Spleen (tissue), 11 donors: ENCODE measurements around the gene SEMA6D. TPM values are rescaled to one million over a fixed set of nuclear protein-coding genes. Genes with fewer than 3 reads are reported as not detected.

Source experiments
- DNase-seq: peaks from one replicate; pipeline ENCODE4 v3.0.0-alpha.2; 2020
- H3K27ac ChIP-seq, 8 donors: fragments of 200-600 bp; sonication (generic) in 7 of 8; 1 replicate in 4 of 8; 2 replicates in 4 of 8; pipeline versions ENCODE4 v1.5.0 to v1.8.0; 2016 to 2021; ENCODE audit warnings: inconsistent platforms in 4 of 8, mild to moderate bottlenecking in 4 of 8, moderate library complexity in 1 of 8
- H3K27me3 ChIP-seq, 7 donors: fragments of 200-600 bp; sonication (generic) in 6 of 7; replicated peaks in 1 of 7; 1 replicate in 4 of 7; 2 replicates in 3 of 7; pipeline versions ENCODE4 v1.5.0 to v1.8.0; 2016 to 2021; ENCODE audit warnings: inconsistent platforms in 3 of 7, mild to moderate bottlenecking in 1 of 7
- H3K36me3 ChIP-seq, 6 donors: fragments of 200-600 bp; sonication (generic) in 5 of 6; 1 replicate in 4 of 6; 2 replicates in 2 of 6; pipeline versions ENCODE4 v1.5.0 to v1.8.0; 2016 to 2021; ENCODE audit warnings: inconsistent platforms in 2 of 6
- H3K4me1 ChIP-seq, 6 donors: fragments of 200-600 bp; sonication (generic) in 5 of 6; 1 replicate in 3 of 6; 2 replicates in 3 of 6; pipeline versions ENCODE4 v1.5.0 to v1.8.0; 2016 to 2021; ENCODE audit warnings: inconsistent platforms in 3 of 6
- H3K4me3 ChIP-seq, 8 donors: fragments of 200-600 bp; sonication (generic) in 7 of 8; 1 replicate in 4 of 8; 2 replicates in 4 of 8; pipeline versions ENCODE4 v1.5.0 to v1.8.0; 2016 to 2021; ENCODE audit warnings: inconsistent platforms in 4 of 8, mild to moderate bottlenecking in 4 of 8, moderate library complexity in 2 of 8
- H3K9me3 ChIP-seq, 8 donors: fragments of 200-600 bp; sonication (generic) in 7 of 8; 1 replicate in 4 of 8; 2 replicates in 4 of 8; pipeline versions ENCODE4 v1.5.0 to v1.8.0; 2016 to 2021; ENCODE audit warnings: inconsistent platforms in 4 of 8
- POLR2A ChIP-seq, 3 donors: fragments of 450-650 bp; IDR thresholded peaks; one replicate each; pipeline ENCODE4 v1.5.1; 2017; ENCODE audit warnings: antibody characterized with exemption in 3 of 3, mild to moderate bottlenecking in 1 of 3
- POLR2AphosphoS5 ChIP-seq, 3 donors: sonication (generic); formaldehyde crosslinking; IDR thresholded peaks; one replicate each; pipeline ENCODE4 v1.5.1; 2017; ENCODE audit warnings: antibody characterized with exemption in 3 of 3
- WGBS, 5 donors: extraction: QIAGEN DNeasy Blood & Tissue Kit in 3 of 5; methylation state at CpG; one replicate each; pipeline versions ENCODE4 v1.1.5 to v1.1.7; 2013 to 2018; 5-methylcytosine and 5-hydroxymethylcytosine counted together
- intact Hi-C: fragments of 100-400 bp; cut with DNase I; formaldehyde crosslinking; loops from one replicate; pipeline ENCODE4 v1.15.0; 2023; ENCODE audit warnings: low total_unique reads
- polyA plus RNA-seq, 3 donors: library from polyadenylated mRNA; stranded (reverse); fragments of 200-250 nt; gene quantifications; one replicate each; pipeline ENCODE4 v1.2.1, GENCODE V29; 2013
- total RNA-seq, 7 donors: library from RNA; depleted of rRNA in 3 of 7; stranded (reverse); fragments of >200 nt in 3 of 7; fragmentation: NEBNext Ultra II Directional in 4 of 7; extraction: Animal tissue kit (Norgen Biotek cat#: 25700) in 4 of 7; gene quantifications; one replicate each; pipeline versions ENCODE4 v1.1.0 to v1.2.1, GENCODE V29; 2016 to 2021
- TF ChIP-seq, protein P1 (sequence below), 11 experiments: fragments of 200-600 bp in 7 of 11; fragments of 450-650 bp in 4 of 11; sonication (generic) in 4 of 11; IDR thresholded peaks in 8 of 11; conservative IDR thresholded peaks in 3 of 11; 1 replicate in 7 of 11; 2 replicates in 4 of 11; pipeline versions ENCODE4 v1.4.0 to v1.8.0; 2016 to 2021; ENCODE audit warnings: antibody characterized with exemption in 11 of 11, inconsistent platforms in 4 of 11, mild to moderate bottlenecking in 1 of 11
- donor health status: healthy with polysubstance abuse.
- donor health status: DM: no; HTN: no; CAD: no; lungs with moderate emphysema.
- donor health status: DM: no; HTN: no; CAD: no.
- donor health status: Bipolar disorder and iron deficiency.
- donor health status: healthy.
- donor health status: DM: no; HTN: no; CAD: no.
- donor health status: DM: yes; HTN: yes; CAD: no.

SEMA6D gene
- total and polyA plus RNA-seq, 10 donors, result 0.52 to 6.5 (median 2.3) TPM

DNA sequence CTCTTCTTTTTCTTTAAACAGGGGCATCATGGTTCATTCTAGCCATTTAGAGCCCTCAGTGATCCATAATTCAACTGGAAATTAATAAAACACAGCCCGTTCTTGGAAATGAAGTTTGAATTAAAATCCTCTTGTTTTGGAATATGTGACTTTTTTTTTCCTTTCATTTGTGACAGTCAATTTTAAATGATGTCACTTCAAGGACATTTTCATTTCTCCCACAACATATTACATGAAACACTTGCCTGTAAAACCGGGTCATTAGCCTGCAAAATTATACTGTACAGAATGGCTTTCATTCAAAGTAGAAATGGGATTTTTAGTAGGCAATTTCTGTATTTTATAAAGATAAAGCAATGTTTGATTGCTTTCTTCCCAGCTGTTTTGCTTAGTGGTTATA, 789 bp upstream of the SEMA6D start:
- Histone ChIP-seq H3K4me3 (peak overlapping the region in 5 of 8 donors; percentile 27 to 74 (median 58)), H3K4me1 (peaks cover 0 to 33% (median 13%) of the 10 kb centered on the region in 6 donors), H3K27me3 (peaks cover 0 to 70% (median 15%) of the 10 kb centered on the region in 7 donors), H3K27ac (peak overlapping the region in 3 of 8 donors; percentile 63 to 79 (median 76)), H3K36me3 (no peaks in the 10 kb centered on the region), H3K9me3 (no peaks in the 10 kb centered on the region)
- DNase-seq, result no peak
- intact Hi-C loops, result loop anchor here (10.0 kb wide), 1 partner anchor 268 kb away; no protein-coding TSS in a partner anchor
- WGBS, 5 donors, result 22 to 43% (median 24%) methylated on average over 2 of the region's 2 CpGs
- TF ChIP-seq, protein P1, sequence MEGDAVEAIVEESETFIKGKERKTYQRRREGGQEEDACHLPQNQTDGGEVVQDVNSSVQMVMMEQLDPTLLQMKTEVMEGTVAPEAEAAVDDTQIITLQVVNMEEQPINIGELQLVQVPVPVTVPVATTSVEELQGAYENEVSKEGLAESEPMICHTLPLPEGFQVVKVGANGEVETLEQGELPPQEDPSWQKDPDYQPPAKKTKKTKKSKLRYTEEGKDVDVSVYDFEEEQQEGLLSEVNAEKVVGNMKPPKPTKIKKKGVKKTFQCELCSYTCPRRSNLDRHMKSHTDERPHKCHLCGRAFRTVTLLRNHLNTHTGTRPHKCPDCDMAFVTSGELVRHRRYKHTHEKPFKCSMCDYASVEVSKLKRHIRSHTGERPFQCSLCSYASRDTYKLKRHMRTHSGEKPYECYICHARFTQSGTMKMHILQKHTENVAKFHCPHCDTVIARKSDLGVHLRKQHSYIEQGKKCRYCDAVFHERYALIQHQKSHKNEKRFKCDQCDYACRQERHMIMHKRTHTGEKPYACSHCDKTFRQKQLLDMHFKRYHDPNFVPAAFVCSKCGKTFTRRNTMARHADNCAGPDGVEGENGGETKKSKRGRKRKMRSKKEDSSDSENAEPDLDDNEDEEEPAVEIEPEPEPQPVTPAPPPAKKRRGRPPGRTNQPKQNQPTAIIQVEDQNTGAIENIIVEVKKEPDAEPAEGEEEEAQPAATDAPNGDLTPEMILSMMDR (IDR thresholded peaks at IDR 0.05 in 8 of 11, conservative IDR thresholded peaks at IDR 0.05 in 3 of 11), result no peak
- no peak for TF ChIP-seq POLR2A (IDR thresholded peaks at IDR 0.05)
- TF ChIP-seq POLR2AphosphoS5 (IDR thresholded peaks at IDR 0.05), result no peak

DNA sequence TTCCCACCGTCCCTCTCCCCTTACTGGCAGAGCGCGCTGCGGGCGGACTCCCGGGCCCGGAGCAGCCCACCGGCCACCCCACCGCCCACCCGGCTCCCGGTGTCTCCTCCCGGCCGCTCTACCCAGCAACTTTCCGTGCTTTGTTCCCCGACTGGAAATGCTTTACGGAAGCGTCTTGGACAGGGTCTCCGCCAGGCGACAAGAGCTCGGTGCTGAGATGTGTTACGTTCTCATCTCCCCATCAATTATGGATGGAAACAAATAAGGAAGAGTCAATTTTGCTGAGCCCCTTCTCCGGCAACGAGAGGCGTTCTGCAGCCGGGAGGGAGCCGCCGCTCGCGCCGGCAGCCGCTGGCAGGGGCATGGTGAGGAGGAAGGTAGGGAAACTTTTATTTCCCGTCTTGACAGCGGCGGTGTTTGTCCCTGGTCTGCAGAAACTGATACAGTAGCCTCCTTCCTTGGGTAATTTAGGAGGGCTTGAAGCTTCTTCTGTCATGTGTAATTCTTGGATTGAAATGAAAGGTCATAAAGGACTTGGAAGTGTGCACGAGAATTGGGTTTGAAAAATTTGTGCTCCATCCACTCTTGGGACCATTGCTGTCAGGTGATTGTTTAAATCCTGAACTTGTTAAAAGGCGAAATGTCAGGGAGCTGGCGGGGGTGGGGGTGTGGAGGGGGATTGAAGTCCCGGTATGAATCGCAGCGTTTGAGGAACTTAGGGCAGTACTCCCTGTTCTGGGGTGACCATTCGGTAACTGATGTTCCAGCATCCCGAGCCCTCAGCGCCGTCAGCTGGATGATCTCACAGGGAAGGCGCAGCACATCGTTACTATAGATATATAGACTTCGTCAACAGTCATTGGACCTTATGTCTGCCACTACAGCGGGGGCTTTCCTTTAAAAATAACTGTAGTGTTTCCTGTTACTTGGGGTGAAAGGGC, 1.5 kb downstream of the SEMA6D start:
- intact Hi-C loops, result loop anchor here (10.0 kb wide), 1 partner anchor 266 kb away; no protein-coding TSS in a partner anchor
- WGBS, 5 donors, result 3 to 6% (median 4%) methylated on average over 38 to 48 of the region's 48 CpGs
- H3K4me1 ChIP-seq, result peaks cover 0 to 33% (median 13%) of the 10 kb centered on the region in 6 donors
- H3K27me3 ChIP-seq, result peaks cover 0 to 77% (median 15%) of the 10 kb centered on the region in 7 donors
- H3K9me3 ChIP-seq, result no peaks in the 10 kb centered on the region
- H3K4me3 ChIP-seq, result peak overlapping the region; percentile 30 to 74 (median 57)
- H3K36me3 ChIP-seq, result no peaks in the 10 kb centered on the region
- DNase-seq, result no peak
- H3K27ac ChIP-seq, result peak overlapping the region; percentile 19 to 79 (median 58)
- TF ChIP-seq POLR2A (IDR thresholded peaks at IDR 0.05) (no peak), POLR2AphosphoS5 (IDR thresholded peaks at IDR 0.05) (no peak)
- TF ChIP-seq, protein P1 (IDR thresholded peaks at IDR 0.05 in 8 of 11, conservative IDR thresholded peaks at IDR 0.05 in 3 of 11), result no peak

DNA sequence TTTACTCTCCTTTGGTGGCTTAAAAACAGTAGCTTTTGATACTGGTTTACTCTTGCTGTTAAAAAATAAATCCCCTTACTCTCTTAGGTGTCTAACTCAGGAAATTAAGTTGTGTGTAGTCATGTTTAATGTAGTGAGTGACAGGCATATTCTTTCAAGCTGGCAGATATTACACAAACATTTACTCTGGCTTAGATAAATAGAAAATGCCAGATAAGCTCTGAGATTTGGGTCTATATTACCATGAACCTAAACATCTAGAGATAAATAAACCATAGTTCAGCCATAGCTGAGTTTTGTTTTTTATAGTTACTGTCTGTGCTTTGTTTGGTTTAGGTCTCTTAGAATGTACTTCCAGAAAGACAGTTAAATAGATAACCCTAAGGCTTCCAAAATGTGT, 2.4 kb downstream of the SEMA6D start:
- no peak for DNase-seq
- Histone ChIP-seq H3K4me3 (peak overlapping the region in 3 of 8 donors; percentile 46 to 69 (median 56)), H3K36me3 (no peaks in the 10 kb centered on the region), H3K9me3 (no peaks in the 10 kb centered on the region), H3K4me1 (peaks cover 0 to 33% (median 13%) of the 10 kb centered on the region in 6 donors), H3K27ac (peak overlapping the region in 2 of 8 donors; percentile 26 to 76), H3K27me3 (peaks cover 0 to 78% (median 15%) of the 10 kb centered on the region in 7 donors)
- intact Hi-C loops, result loop anchor here (10.0 kb wide), 1 partner anchor 265 kb away; no protein-coding TSS in a partner anchor
- TF ChIP-seq POLR2AphosphoS5 (IDR thresholded peaks at IDR 0.05) (no peak), POLR2A (IDR thresholded peaks at IDR 0.05) (no peak)
- TF ChIP-seq, protein P1 (IDR thresholded peaks at IDR 0.05 in 8 of 11, conservative IDR thresholded peaks at IDR 0.05 in 3 of 11), result no peak

DNA sequence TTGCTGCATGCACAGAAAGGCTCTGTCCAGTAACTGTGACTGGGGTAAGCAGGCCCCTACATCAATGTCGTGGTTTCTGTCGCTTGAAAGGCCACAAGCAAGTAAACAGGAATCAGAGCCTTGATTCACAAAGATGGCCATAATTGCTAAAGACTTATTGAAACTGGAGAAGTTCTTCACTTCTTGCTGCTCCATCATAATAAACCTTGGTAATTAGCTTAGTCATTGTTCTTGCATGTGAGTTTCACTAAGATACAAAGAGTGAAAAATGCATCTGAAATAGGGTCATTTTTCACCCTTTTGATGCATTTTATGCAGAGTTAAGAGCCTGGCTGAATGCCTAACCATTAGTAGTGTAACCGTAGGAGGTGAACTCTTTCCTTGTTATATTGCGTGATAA, 3.2 kb downstream of the SEMA6D start:
- intact Hi-C loops, result no loop called here
- Histone ChIP-seq H3K36me3 (no peaks in the 10 kb centered on the region), H3K27me3 (peaks cover 0 to 70% (median 15%) of the 10 kb centered on the region in 7 donors), H3K4me3 (no peak overlapping the region), H3K9me3 (no peaks in the 10 kb centered on the region), H3K27ac (no peak overlapping the region), H3K4me1 (peaks cover 0 to 33% (median 13%) of the 10 kb centered on the region in 6 donors)
- DNase-seq, result no peak
- WGBS, 5 donors, result 62 to 81% (median 70%) methylated on average over 4 of the region's 4 CpGs
- TF ChIP-seq POLR2AphosphoS5 (IDR thresholded peaks at IDR 0.05) (no peak), POLR2A (IDR thresholded peaks at IDR 0.05) (no peak)
- TF ChIP-seq, protein P1 (IDR thresholded peaks at IDR 0.05 in 8 of 11, conservative IDR thresholded peaks at IDR 0.05 in 3 of 11), result no peak
